Keratinocyte (primary cell): ENCODE results near the gene SMIM10L1. TPM values are rescaled to one million over a fixed set of nuclear protein-coding genes. Genes with fewer than 3 reads are reported as not detected.

Experiments used
- DNase-seq: peaks from one replicate; pipeline ENCODE4 v3.0.0-alpha.2; 2011; ENCODE audit warnings: low read depth, missing footprints, low spot score
- FAIRE-seq: peaks from 2 replicates; lab custom pipeline; 2011; peaks lifted over from hg19 to GRCh38; lab: Jason Lieb, UNC
- H2AFZ ChIP-seq: 2 replicates; pipeline ENCODE4 v1.6.0; 2012; ENCODE audit warnings: low read length, control low read depth, inconsistent platforms; ENCODE audit not compliant: control insufficient read depth
- H3K27ac ChIP-seq: 2 replicates; pipeline ENCODE4 v1.5.1; 2011; ENCODE audit warnings: low read length; ENCODE audit not compliant: control insufficient read depth, insufficient read depth
- H3K27me3 ChIP-seq: 3 replicates; pipeline ENCODE4 v1.6.0; 2011; ENCODE audit warnings: low read length; ENCODE audit not compliant: control insufficient read depth, insufficient read depth; ENCODE audit errors: extremely low read depth
- H3K36me3 ChIP-seq, 2 experiments: 2 replicates in 1 of 2; 3 replicates in 1 of 2; pipeline ENCODE4 v1.5.1; 2011; ENCODE audit warnings: low read length in 2 of 2, mild to moderate bottlenecking in 1 of 2; ENCODE audit not compliant: control insufficient read depth in 2 of 2, insufficient read depth in 2 of 2; ENCODE audit errors: extremely low read depth in 1 of 2
- H3K4me1 ChIP-seq: 3 replicates; pipeline ENCODE4 v1.5.1; 2011; ENCODE audit warnings: low read length; ENCODE audit not compliant: control insufficient read depth, insufficient read depth; ENCODE audit errors: extremely low read depth
- H3K4me2 ChIP-seq: 3 replicates; pipeline ENCODE4 v1.6.0; 2011; ENCODE audit warnings: low read depth, low read length; ENCODE audit not compliant: control insufficient read depth, insufficient read depth; ENCODE audit errors: extremely low read depth
- H3K4me3 ChIP-seq, 3 experiments: fragments of 200-600 bp in 1 of 3; sonication (generic) in 1 of 3; 2 replicates in 2 of 3; 3 replicates in 1 of 3; pipeline ENCODE4 v1.5.1; 2011 to 2016; ENCODE audit warnings: low read length in 3 of 3, mild to moderate bottlenecking in 3 of 3, control low read depth in 2 of 3, inconsistent platforms in 1 of 3, low read depth in 1 of 3, mixed read lengths in 1 of 3, mixed run types in 1 of 3, moderate library complexity in 1 of 3; ENCODE audit not compliant: control insufficient read depth in 2 of 3, insufficient read depth in 2 of 3; ENCODE audit errors: extremely low read depth in 1 of 3
- H3K79me2 ChIP-seq: 2 replicates; pipeline ENCODE4 v1.6.0; 2012; ENCODE audit warnings: low read length; ENCODE audit not compliant: control insufficient read depth, insufficient read depth
- H3K9ac ChIP-seq: 3 replicates; pipeline ENCODE4 v1.6.0; 2011; ENCODE audit warnings: low read length; ENCODE audit not compliant: control insufficient read depth, insufficient read depth; ENCODE audit errors: extremely low read depth
- H3K9me1 ChIP-seq: 3 replicates; pipeline ENCODE4 v1.6.0; 2011; ENCODE audit warnings: low read length; ENCODE audit not compliant: control insufficient read depth, insufficient read depth; ENCODE audit errors: extremely low read depth
- H3K9me3 ChIP-seq: 2 replicates; pipeline ENCODE4 v1.5.1; 2012; ENCODE audit warnings: low read depth, low read length; ENCODE audit not compliant: control insufficient read depth
- H4K20me1 ChIP-seq: 3 replicates; pipeline ENCODE4 v1.6.0; 2011; ENCODE audit warnings: low read length; ENCODE audit not compliant: control insufficient read depth, insufficient read depth; ENCODE audit errors: extremely low read depth
- EZH2 ChIP-seq: IDR thresholded peaks from one replicate; pipeline ENCODE4 v1.6.1; 2012; ENCODE audit warnings: inconsistent platforms, mild to moderate bottlenecking, low read length, moderate library complexity
- dilution Hi-C: fragments of 300-500 bp; cut with MboI; formaldehyde crosslinking; loops from one replicate; pipeline ENCODE4 v1.7.0; 2020; ENCODE audit warnings: low sequenced_read_pairs; ENCODE audit not compliant: extremely low pct_ligation_motif_present
- polyA plus RNA-seq, 5 experiments: library from polyadenylated mRNA; depleted of rRNA in 3 of 5; stranded (reverse) in 3 of 5; stranded (forward) in 1 of 5; unstranded in 1 of 5; fragments of >200 nt; gene quantifications; 1 replicate in 1 of 5; 2 replicates in 3 of 5; 3 replicates in 1 of 5; pipeline versions ENCODE4 v1.2.1 to v1.2.3, GENCODE V29; 2011 to 2012; ENCODE audit warnings: missing spikeins in 2 of 5, low read depth in 1 of 5, low replicate concordance in 1 of 5
- TF ChIP-seq, protein P1 (sequence below), 3 experiments: IDR thresholded peaks in 1 of 3; conservative IDR thresholded peaks in 1 of 3; optimal IDR thresholded peaks in 1 of 3; 2 replicates in 2 of 3; 3 replicates in 1 of 3; pipeline versions ENCODE3 to v1.5.1; 2011; ENCODE audit warnings: low read length in 3 of 3, mild to moderate bottlenecking in 3 of 3, moderate library complexity in 2 of 3, control low read depth in 1 of 3, inconsistent platforms in 1 of 3; ENCODE audit not compliant: insufficient read depth in 2 of 3; ENCODE audit errors: extremely low read depth in 1 of 3

The SMIM10L1 gene
- polyA plus RNA-seq, 1 donor (not counting 4 experiments of a cell fraction or from before 2014, with no cell fraction given): 3.9 TPM

DNA sequence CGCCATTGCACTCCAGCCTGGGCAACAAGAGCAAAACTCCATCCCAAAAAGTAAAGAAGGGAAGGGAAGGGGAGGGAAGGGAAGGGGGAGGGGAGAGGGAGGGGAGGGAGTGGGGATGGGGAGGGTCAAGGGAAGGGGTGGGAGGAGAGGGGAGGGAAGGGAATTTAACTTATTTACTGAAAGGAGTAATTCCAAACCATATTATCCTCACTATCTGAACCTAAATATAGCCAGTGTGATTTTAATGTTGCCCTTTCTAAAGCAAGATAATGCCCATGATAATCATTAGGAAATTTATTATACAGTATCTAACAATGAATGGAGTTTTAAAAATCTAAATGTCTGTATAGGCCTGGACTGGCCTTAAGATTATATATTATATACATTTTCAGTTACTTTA, 7.3 kb downstream of the SMIM10L1 start:
- dilution Hi-C loops: no loop called here
- TF ChIP-seq, protein P1, sequence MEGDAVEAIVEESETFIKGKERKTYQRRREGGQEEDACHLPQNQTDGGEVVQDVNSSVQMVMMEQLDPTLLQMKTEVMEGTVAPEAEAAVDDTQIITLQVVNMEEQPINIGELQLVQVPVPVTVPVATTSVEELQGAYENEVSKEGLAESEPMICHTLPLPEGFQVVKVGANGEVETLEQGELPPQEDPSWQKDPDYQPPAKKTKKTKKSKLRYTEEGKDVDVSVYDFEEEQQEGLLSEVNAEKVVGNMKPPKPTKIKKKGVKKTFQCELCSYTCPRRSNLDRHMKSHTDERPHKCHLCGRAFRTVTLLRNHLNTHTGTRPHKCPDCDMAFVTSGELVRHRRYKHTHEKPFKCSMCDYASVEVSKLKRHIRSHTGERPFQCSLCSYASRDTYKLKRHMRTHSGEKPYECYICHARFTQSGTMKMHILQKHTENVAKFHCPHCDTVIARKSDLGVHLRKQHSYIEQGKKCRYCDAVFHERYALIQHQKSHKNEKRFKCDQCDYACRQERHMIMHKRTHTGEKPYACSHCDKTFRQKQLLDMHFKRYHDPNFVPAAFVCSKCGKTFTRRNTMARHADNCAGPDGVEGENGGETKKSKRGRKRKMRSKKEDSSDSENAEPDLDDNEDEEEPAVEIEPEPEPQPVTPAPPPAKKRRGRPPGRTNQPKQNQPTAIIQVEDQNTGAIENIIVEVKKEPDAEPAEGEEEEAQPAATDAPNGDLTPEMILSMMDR (optimal IDR thresholded peaks at IDR 0.05 in 1 of 3, IDR thresholded peaks at IDR 0.05 in 1 of 3, conservative IDR thresholded peaks at IDR 0.05 in 1 of 3; ENCODE audit: extremely low read depth in 1 of 3, insufficient read depth in 2 of 3, low read length in 3 of 3): no peak
- no peak for TF ChIP-seq EZH2
- H3K4me2 ChIP-seq: no peak overlapping the region
- no peaks in the 10 kb centered on the region for H4K20me1 ChIP-seq
- no peak overlapping the region for H2AFZ ChIP-seq
- H3K9ac ChIP-seq: no peak overlapping the region
- H3K4me3 ChIP-seq: no peak overlapping the region
- H3K79me2 ChIP-seq: peaks cover 11% of the 10 kb centered on the region
- no peaks in the 10 kb centered on the region for H3K36me3 ChIP-seq
- no peaks in the 10 kb centered on the region for H3K4me1 ChIP-seq
- FAIRE-seq (no peak), DNase-seq (no peak)
- H3K27me3 ChIP-seq: no peaks in the 10 kb centered on the region
- no peak overlapping the region for H3K27ac ChIP-seq
- H3K9me3 ChIP-seq: no peaks in the 10 kb centered on the region
- H3K9me1 ChIP-seq: no peaks in the 10 kb centered on the region

DNA sequence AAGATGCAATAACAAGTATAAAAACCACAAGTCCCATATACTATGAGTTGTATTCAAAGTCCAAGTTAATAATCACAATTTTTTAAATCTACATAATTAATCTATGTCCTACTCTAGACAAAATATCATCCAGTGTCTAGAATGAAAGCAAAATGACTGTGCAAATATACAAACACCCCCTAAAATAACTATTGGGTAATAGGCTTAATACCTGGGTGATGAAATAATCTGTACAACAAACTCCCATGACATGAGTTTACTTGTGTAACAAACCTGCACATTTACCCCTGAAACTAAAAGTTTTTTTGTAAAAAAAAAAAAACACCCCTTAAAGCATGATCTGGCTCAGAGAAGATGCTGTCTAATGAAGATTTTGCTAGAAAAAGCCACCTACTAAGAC, 11.5 kb downstream of the SMIM10L1 start:
- Histone ChIP-seq H3K4me2 (no peak overlapping the region), H3K9me3 (no peaks in the 10 kb centered on the region), H3K36me3 (no peaks in the 10 kb centered on the region), H3K4me3 (no peak overlapping the region), H4K20me1 (no peaks in the 10 kb centered on the region), H3K4me1 (no peaks in the 10 kb centered on the region), H3K27me3 (no peaks in the 10 kb centered on the region), H2AFZ (no peak overlapping the region), H3K9me1 (no peaks in the 10 kb centered on the region), H3K27ac (no peak overlapping the region), H3K79me2 (no peaks in the 10 kb centered on the region), H3K9ac (no peak overlapping the region)
- dilution Hi-C loops: no loop called here
- no peak for FAIRE-seq
- no peak for DNase-seq
- no peak for TF ChIP-seq EZH2
- TF ChIP-seq, protein P1 (optimal IDR thresholded peaks at IDR 0.05 in 1 of 3, IDR thresholded peaks at IDR 0.05 in 1 of 3, conservative IDR thresholded peaks at IDR 0.05 in 1 of 3; ENCODE audit: extremely low read depth in 1 of 3, insufficient read depth in 2 of 3, low read length in 3 of 3): no peak
